Measurements from ENCODE around the gene TMC1. TPM values are rescaled to one million over a fixed set of nuclear protein-coding genes. Genes with fewer than 3 reads are reported as not detected.

TMC1 gene
- total and polyA plus RNA-seq, 2 of the 13 experiments (the other 11 are each of a cell fraction or from before 2014, with no cell fraction given), result 0.02 to 0.03 TPM

DNA sequence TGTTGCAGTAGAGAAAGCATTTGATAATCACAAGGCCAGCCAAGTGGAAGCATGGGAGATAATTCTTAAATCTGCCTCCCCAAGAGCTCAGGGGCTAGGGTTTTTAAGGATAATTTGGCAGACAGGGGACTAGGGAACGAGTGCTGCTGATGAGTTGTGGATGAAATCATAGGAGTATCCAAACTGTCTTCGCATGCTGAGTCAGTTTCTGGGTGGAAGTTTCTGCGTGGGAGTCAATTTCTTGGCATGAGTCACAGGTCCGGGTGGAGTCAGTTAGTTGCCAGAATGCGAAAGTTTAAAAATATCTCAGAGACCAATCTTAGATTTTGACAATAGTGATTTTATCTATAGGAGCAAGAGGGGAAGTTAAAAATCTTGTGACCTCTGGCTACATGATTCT is 112.6 kb downstream of the TMC1 start (continued):
- TF ChIP-seq, protein P1, sequence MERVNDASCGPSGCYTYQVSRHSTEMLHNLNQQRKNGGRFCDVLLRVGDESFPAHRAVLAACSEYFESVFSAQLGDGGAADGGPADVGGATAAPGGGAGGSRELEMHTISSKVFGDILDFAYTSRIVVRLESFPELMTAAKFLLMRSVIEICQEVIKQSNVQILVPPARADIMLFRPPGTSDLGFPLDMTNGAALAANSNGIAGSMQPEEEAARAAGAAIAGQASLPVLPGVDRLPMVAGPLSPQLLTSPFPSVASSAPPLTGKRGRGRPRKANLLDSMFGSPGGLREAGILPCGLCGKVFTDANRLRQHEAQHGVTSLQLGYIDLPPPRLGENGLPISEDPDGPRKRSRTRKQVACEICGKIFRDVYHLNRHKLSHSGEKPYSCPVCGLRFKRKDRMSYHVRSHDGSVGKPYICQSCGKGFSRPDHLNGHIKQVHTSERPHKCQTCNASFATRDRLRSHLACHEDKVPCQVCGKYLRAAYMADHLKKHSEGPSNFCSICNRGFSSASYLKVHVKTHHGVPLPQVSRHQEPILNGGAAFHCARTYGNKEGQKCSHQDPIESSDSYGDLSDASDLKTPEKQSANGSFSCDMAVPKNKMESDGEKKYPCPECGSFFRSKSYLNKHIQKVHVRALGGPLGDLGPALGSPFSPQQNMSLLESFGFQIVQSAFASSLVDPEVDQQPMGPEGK (CRISPR knock-in tag; IDR thresholded peaks at IDR 0.05), result no peak
- TF ChIP-seq, protein P2, sequence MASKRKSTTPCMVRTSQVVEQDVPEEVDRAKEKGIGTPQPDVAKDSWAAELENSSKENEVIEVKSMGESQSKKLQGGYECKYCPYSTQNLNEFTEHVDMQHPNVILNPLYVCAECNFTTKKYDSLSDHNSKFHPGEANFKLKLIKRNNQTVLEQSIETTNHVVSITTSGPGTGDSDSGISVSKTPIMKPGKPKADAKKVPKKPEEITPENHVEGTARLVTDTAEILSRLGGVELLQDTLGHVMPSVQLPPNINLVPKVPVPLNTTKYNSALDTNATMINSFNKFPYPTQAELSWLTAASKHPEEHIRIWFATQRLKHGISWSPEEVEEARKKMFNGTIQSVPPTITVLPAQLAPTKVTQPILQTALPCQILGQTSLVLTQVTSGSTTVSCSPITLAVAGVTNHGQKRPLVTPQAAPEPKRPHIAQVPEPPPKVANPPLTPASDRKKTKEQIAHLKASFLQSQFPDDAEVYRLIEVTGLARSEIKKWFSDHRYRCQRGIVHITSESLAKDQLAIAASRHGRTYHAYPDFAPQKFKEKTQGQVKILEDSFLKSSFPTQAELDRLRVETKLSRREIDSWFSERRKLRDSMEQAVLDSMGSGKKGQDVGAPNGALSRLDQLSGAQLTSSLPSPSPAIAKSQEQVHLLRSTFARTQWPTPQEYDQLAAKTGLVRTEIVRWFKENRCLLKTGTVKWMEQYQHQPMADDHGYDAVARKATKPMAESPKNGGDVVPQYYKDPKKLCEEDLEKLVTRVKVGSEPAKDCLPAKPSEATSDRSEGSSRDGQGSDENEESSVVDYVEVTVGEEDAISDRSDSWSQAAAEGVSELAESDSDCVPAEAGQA (IDR thresholded peaks at IDR 0.05; ENCODE audit: low read depth), result no peak
- TF ChIP-seq, protein P2 (CRISPR knock-in tag; IDR thresholded peaks at IDR 0.05; ENCODE audit: borderline replicate concordance), result no peak
- TF ChIP-seq ATF1 (CRISPR knock-in tag; IDR thresholded peaks at IDR 0.05), result no peak

DNA sequence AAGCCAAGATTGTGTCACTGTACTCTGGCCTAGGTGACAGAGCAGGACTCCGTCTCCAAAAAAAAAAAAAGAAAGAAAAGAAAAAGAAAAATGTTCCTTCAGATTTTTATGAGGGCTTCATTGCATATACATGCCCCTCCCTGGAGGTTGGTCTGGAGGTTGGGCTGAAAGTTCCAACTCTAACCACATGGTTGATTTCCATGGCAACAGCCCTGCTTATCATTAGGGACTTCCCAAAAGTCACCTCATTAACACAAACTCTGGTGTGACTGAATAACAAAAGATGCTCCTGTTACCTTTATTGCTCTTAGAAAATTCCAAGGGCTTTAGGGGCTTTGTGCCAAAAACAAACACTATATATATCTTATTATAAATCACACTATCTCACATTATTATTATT is 113.8 kb downstream of the TMC1 start:
- no TSS peak for BruUV-seq (replicated peaks)
- intact Hi-C loops (cut with micrococcal nuclease; ENCODE audit: unreplicated experiment), result no loop called here
- no peaks in the 10 kb centered on the region; a peak in 1 of 5 replicates for H3K27me3 ChIP-seq (ENCODE audit: control insufficient read depth in 1 of 2, insufficient read depth in 2 of 2, low read length in 2 of 2)
- no peak overlapping the region for H3K9ac ChIP-seq (ENCODE audit: insufficient read depth, low read depth, low read length)
- ATAC-seq (no peak), DNase-seq (ENCODE audit: low spot score) (no peak), FAIRE-seq (no peak)
- H3K4me2 ChIP-seq (ENCODE audit: low read depth, low read length), result no peak overlapping the region
- no peaks in the 10 kb centered on the region for H3K36me3 ChIP-seq (replicated peaks in 1 of 2; ENCODE audit: control insufficient read depth in 1 of 2, insufficient read depth in 2 of 2, low read length in 2 of 2)
- no peaks in the 10 kb centered on the region for H4K20me1 ChIP-seq (ENCODE audit: insufficient read depth, low read length)
- H3K4me3 ChIP-seq (replicated peaks in 1 of 3; ENCODE audit: insufficient read depth in 1 of 3, low read depth in 2 of 3, low read length in 3 of 3), result no peak overlapping the region
- TF ChIP-seq, protein P3, sequence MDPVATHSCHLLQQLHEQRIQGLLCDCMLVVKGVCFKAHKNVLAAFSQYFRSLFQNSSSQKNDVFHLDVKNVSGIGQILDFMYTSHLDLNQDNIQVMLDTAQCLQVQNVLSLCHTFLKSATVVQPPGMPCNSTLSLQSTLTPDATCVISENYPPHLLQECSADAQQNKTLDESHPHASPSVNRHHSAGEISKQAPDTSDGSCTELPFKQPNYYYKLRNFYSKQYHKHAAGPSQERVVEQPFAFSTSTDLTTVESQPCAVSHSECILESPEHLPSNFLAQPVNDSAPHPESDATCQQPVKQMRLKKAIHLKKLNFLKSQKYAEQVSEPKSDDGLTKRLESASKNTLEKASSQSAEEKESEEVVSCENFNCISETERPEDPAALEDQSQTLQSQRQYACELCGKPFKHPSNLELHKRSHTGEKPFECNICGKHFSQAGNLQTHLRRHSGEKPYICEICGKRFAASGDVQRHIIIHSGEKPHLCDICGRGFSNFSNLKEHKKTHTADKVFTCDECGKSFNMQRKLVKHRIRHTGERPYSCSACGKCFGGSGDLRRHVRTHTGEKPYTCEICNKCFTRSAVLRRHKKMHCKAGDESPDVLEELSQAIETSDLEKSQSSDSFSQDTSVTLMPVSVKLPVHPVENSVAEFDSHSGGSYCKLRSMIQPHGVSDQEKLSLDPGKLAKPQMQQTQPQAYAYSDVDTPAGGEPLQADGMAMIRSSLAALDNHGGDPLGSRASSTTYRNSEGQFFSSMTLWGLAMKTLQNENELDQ (CRISPR knock-in tag; IDR thresholded peaks at IDR 0.05; ENCODE audit: borderline replicate concordance), result no peak
- TF ChIP-seq PTBP1 (IDR thresholded peaks at IDR 0.05; ENCODE audit: low read depth, low read length, poor library complexity, severe bottlenecking) (no peak), DNMT1 (CRISPR knock-in tag; IDR thresholded peaks at IDR 0.05) (no peak)
- H3K27ac ChIP-seq (ENCODE audit: extremely low read length, insufficient read depth, low read length), result no peak overlapping the region
- H3K79me2 ChIP-seq (ENCODE audit: insufficient read depth, low read length), result no peaks in the 10 kb centered on the region
- H3K9me3 ChIP-seq (ENCODE audit: low read length), result no peaks in the 10 kb centered on the region
- in situ Hi-C loops (cut with HindIII; ENCODE audit: extremely low pct_ligation_motif_present, low pct_unique_long_range_greater_than_20kb), result no loop called here
- no peak overlapping the region for H2AFZ ChIP-seq (ENCODE audit: low read length)
- POLR2A ChIA-PET, result no interaction called here
- CTCF ChIA-PET (ENCODE audit: low intra/inter-chr PET ratio, low total read pairs), result no interaction called here
- WGBS (ENCODE audit: low lambda C conversion rate), result 18% methylated on average over 1 of the region's 1 CpG
- H3K4me1 ChIP-seq (ENCODE audit: insufficient read depth, low read length), result no peaks in the 10 kb centered on the region

Data from HepG2 (cell line).